ENCODE data around the gene KCNJ14.

KCNJ14 gene

DNA sequence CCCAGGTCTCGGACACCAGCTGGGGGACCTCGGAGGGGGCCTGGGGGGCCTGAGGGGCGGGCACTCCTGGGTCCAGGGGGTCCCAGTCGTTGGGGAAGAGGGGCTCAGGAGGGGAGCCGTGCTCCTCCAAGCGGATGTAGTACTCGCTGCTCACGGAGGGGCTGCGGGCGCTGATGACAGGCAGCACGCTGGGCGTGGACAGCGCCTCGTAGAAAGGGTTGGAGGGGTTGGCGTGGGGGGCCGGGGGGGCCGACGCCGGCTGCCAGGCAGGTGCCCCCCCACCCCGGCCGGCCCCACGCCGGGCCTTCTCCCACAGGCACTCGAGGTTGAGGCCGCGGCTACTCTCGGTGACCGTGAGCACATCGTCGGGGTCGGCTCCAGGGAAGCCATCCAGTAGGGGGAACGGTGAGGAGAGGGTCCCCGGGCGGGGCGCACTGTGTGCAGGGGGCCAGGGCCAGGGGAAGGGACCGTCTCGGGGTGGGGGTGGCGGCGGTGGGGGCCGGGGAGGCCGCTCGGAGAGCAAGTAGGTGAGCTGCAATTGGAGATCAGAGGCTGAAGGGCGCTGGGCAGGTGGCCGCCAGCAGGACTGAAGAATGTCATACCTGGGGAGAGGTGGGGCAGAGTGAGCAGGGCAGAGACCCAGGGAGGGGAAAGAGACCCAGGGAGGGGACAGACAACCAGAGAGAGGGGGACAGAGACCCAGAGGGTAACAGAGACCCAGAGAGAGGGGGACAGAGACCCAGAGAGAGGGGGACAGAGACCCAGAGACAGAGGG, 44.1 kb downstream of the KCNJ14 start:
- no peak overlapping the region for H3K4me3 ChIP-seq (ENCODE audit: low read depth, low read length)
- DNase-seq (ENCODE audit: low read depth): no peak

DNA sequence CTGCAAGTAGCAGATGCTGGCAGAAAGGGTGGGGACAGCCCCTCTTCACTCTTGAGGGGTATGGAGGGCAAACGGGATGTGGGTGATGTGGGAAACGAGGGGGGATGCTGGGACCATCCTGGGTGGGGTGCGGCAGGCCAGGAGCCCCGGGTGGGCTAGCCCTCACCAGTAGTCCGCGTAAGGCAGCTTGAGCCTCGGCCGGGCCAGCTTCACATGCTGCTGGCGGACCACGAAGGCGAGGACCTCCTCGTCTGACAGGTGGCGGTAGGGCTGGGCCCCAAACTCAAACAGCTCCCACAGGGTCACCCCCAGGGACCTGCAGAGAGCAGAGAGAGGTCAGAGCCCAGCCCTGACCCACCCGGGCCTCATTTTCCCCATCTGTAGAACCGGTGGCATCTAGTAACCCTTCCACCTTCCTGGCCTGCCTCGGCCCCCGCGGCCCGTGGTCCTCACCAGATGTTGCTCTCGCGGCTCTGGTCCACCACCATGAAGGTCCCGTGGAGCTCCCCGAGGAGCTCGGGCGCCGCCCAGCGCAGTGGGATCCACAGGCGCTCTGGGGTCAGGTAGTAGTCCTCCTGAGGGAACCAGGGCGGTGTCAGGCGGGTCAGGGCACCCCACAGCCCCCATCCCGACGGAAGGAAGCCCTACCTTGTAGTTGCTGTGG, 45.6 kb downstream of the KCNJ14 start:
- no peak overlapping the region for H3K4me3 ChIP-seq (ENCODE audit: low read depth, low read length)
- no peak for DNase-seq (ENCODE audit: low read depth)

DNA sequence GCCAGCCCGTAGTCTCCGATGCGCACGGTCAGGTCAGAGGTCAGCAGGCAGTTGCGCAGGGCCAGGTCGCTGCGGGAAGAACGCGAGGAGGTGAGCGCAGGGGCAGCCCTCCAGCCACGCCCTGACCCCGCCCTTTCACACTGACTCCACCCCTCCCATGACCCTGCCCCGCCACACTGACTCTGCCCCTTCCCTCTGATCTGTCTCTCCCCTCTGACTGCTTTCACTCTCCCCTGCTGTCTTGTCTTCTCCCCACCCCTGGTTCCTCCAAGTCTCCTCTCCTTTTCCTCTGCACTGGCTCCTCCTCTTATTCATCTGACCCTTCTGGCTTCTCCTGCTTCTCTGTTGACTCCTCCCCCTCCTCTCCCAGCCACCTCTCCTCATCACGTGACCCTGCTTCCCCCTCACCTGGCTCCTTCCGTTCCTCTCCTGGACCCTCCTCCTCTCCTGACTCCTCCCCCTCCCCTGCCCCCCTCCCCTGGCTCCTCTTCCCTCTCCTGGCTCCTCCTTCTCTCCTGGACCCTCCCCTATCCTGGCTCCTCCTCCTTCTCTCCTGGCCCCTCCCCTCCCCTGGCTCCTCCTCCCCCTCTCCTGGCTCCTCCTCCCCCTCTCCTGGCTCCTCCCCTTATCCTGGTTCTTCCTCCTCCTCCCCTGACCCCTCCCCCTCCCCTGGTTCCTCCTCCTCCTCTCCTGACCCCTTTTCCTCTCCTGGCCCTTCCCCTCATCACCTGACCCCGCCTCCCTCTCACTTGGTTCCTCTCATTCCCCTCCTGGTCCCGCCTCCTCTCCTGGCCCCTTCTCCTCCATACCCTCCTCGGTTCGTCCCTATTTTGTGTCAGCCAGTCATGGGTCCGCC, 46.3 kb downstream of the KCNJ14 start:
- no peak for DNase-seq (ENCODE audit: low read depth)
- no peak overlapping the region for H3K4me3 ChIP-seq (ENCODE audit: low read depth, low read length)

DNA sequence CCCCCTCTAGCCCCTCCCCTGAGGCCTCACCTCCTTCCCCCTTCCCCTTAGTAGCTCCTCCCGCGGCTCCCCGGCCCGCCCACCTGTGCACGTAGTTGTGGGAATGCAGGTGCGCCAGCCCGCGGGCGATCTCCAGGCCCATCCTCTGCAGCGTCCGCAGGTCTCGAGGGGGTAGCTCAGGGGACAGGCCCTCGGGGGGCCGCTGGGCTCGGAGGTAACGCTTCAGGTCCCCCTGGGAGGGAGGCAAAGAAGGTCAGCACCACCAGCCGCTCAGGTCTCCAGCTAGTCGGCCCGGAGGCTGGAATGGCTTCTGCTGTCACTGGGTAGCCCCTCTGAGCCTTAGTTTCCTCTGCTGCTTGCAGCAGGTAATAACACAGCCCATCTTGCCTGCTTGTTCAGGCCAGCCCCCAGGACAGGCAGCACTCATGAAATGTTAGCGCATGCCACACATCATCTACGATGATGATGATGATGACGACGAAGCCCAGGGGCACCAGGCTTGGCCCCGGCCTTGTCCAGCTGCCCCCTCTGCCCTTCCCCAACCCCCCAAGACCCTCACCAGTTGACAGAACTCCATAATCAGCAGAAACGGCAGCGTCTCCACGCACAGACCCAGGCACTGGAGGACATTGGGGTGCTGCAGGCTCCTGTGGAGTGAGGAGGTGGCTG, 47.1 kb downstream of the KCNJ14 start:
- H3K4me3 ChIP-seq (ENCODE audit: low read depth, low read length): no peak overlapping the region

DNA sequence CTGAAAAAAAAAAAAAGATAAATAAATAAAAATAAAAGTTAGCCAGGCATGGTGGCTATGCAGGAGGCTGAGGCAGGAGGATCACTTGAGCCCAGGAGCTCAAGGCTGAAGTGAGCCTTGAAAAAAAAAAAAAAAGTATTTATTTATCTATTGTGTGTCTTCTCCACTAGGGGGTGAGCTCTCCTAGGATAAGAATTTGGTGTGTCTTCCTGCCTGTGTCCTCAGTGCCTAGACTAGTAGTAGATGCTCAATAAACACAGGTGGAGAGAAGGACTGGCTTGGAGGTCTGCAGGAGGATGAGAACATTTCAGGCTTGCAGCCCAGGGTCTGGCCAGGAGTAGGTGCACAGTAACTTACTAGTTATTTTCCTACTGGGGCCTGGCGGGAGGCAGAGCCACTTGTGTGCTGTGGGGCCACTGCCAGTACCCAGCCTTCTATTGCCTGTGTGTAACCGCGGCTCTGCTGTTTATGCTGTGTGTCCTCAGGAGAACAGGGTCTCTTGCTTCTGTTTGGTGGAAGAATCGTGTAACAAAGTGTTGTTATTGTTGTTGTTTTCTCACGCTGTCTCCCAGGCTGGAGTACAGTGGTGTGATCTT, 50.9 kb downstream of the KCNJ14 start:
- no peak for DNase-seq (ENCODE audit: low read depth)
- H3K4me3 ChIP-seq (ENCODE audit: low read depth, low read length): no peak overlapping the region

More for the DNA sequence above, 47.1 kb downstream of the KCNJ14 start:
- no peak for DNase-seq (ENCODE audit: low read depth)

DNA sequence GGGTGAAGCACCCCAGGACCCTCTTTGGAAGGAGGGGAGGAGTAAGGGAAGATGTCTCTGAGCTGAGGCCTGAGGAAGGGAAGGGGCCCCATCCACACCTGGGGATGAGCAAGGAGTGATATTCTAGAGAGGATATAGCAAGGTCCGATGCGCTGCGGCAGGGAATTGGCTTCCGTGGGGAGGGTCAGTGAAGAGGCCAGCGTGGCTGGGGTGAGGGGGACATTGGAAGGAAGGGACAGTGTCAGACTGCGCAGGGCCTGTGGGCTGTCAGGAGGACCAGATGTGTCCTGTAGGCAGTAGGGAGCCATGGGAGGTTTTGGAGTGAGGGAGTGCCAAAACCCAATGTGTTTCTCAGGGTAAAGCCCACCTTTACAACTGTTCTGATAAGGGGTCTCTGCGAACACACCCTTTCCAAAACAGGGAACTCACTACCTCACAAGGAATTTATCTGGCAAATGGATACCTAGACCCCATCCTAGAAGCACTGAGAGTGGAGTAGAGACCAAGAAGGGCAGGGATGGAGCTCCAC, 52.6 kb downstream of the KCNJ14 start:
- DNase-seq (ENCODE audit: low read depth): no peak
- no peak overlapping the region for H3K4me3 ChIP-seq (ENCODE audit: low read depth, low read length)

DNA sequence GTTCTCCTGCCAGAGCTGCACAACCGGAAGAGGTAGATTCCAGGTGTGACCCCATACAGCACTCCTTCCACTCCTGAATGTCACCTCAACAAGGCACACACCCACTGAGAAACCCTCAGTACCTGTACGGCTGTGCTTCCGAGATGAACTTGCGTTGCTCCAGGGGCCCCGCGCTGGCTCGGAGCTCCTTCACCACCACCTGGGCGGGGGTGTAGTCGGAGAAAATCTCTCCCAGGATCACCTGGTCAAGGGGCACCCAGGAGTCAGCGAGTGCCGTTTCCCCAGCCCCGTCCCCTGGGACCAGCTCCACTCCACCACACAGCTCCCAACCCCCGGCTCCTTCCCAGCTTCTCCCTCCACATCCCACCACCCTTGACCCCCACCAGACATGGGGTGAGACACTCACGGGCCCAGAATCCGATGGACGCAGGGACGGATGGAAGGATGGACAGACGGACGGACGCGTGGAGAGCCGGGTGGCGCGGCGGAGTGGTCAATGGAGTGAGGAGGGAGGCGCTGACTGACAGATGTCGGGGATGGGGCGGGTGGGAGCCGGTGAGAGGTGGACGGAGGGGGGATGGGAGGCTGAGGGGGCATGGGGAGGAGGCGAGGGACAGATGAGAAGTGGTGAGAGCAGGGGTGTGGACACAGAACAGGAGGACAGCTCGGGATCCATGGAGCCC, 53.5 kb downstream of the KCNJ14 start:
- DNase-seq (ENCODE audit: low read depth): no peak
- no peak overlapping the region for H3K4me3 ChIP-seq (ENCODE audit: low read depth, low read length)

DNA sequence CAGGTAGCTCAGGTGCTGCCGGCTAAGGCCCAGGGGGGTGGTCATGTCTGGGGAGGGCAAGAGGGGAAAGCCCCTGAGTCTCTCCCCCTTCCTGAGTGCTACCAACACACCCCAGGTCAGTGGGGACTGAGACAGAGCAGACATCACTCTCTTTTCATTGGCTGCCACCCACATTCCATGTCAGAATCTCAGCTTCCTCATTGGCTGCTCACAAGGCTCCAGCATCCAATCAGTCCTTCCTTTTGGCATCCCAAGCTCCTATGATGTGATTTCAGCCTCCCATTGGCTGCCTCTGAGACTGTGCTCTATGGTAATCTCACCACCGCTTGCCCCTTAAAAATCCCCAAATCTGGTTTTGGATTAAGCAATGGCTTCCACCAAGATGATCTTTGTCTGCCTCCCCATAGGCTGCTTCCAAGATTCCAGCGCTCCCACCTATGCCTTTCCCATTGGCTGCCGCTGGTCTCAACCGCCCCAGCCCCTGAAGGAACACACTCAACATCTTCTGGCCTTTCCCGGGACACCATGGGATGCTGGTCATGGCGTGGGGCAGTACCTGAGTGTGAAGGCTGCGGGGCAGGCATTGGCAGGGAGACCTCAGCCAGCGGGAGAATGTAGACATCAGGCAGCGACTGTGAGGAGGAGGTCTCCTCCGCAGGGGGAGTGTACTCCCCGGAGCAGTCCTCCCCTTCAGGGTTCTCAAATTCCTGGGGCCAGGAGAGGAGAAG, 54.3 kb downstream of the KCNJ14 start:
- no peak for DNase-seq (ENCODE audit: low read depth)
- H3K4me3 ChIP-seq (ENCODE audit: low read depth, low read length): no peak overlapping the region

DNA sequence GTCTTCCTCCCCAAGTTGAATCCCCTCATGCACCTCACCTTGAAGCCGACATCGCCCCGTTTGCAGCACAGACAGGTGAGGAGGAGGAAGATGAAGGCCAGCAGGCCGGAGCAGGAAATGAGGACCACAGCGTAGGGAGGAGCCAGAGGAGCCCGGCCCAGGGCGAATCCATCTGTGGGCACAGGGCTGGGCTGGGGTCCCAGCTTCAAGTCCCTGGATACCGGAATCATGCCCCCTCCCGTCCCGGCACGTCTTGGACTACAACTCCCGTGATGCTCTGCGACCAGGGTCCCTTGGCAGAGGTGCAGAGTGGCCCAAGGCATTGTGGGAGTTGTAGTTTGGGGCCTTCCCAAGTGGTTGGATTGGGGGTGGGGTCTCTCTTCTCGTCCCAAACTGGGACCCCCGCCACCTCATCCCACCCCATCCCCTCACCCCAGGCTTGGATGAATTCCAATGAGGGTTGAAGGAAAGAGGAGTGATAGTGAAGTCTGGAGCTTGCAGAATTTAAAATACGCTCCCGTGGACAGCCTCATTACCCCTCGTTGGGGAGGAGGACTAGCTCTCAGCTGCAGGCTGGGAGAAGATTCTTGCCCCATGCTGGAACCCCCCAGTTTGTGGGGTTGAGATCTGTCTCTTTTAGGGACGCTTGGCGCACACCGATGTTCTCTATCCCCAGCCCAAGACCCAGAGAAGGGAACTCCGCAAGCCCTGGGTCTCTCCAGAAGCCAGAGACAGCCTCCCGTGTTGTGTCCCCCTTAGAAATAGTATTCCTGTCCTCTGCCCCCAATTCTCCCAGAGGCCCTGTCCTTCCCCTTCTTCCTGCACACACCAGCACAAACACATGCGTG, 55.3 kb downstream of the KCNJ14 start:
- DNase-seq (ENCODE audit: low read depth): no peak
- H3K4me3 ChIP-seq (ENCODE audit: low read depth, low read length): peak overlapping the region; percentile 36

DNA sequence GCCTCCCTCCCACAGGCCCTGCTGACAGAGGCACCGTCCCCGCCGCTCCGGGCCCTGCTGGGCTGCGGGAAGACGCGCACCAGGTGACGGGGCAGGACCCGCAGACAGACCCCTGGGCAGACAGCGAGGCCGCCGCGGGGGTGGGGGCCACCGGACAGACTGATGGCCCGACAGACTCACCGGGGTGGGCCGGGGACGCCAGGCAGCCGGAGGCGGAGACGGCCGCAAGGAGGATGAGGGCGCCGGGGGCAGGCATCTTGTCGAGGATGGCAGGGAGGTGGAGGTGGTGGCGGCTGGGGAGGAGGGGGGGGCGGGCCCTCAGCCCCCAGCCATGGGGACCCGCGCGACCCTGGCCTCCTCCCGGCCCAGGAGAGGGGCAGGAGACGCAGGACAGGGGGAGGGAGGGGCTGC, 56.0 kb downstream of the KCNJ14 start:
- H3K4me3 ChIP-seq (ENCODE audit: low read depth, low read length): peak overlapping the region; percentile 36
- no peak for DNase-seq (ENCODE audit: low read depth)

DNA sequence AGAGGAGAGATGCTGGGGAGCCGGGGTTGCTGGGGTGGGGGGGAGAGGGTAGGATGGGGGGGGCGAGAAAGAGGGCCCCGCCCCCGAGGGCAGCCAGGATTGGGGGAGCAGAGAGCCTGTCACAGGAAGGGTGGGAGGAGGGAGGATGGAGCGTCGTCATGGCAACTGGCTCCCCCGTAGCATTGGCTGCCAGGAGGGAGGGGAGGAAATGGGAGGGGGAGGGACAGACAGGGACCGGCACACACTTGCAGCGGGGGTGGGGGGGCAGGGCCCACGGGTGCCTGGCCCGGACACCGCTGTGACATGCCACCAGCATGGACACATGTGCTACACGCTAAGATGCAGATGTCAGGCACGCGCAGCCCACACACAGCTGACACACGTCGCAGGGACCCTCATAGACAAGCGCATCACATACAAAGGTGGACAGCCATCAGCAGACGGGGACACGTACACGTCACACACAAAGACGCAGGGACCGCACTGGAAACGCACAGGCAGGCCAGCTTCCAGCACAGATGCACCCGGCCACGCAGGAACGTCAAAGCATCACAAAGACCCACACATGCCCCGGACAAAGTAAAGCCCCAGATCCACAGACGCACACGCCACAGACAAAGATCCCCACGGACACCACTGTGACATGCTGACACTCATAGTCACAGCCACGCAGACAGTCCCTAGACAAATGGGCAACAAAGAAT, 56.6 kb downstream of the KCNJ14 start, which contains the start of gene LMTK3:
Gene LMTK3 (minus strand): TSS at position 36 of the 704 bp plus-strand sequence. CDS start 259 bp downstream, outside the sequence.
- no peak for DNase-seq (ENCODE audit: low read depth)
- H3K4me3 ChIP-seq (ENCODE audit: low read depth, low read length): peak within 1 kb of the TSS; percentile 36

DNA sequence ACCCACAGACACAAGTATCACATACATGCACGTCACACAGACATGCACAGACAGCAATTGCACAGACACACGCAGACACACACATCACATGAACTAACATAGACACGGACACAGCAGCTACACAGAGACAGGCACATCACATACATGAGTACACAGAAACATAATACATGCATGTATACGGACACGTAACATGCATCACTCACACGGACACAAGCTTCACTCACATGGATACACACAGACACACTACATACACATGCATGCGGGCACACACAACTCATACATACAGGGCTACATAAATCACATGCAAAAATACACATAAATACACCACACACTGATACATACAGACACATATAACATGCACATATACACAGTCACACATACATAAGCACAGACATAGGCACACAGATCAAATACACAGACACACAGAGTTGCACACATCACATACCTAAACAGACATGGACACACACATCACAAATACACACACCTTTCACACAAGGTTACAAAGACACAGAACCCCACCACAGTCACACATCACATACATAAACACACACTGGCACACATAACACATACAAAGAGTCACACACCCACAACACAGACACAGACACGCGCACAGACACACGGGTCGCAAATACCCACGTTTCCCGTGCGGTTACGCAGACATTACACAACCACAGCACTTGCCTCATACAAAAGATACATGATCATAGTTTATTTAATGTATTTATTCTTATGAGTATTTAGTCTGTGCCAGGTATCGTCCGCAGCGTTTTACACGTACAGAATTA, 57.3 kb downstream of the KCNJ14 start:
- no peak for DNase-seq (ENCODE audit: low read depth)
- no peak overlapping the region for H3K4me3 ChIP-seq (ENCODE audit: low read depth, low read length)

DNA sequence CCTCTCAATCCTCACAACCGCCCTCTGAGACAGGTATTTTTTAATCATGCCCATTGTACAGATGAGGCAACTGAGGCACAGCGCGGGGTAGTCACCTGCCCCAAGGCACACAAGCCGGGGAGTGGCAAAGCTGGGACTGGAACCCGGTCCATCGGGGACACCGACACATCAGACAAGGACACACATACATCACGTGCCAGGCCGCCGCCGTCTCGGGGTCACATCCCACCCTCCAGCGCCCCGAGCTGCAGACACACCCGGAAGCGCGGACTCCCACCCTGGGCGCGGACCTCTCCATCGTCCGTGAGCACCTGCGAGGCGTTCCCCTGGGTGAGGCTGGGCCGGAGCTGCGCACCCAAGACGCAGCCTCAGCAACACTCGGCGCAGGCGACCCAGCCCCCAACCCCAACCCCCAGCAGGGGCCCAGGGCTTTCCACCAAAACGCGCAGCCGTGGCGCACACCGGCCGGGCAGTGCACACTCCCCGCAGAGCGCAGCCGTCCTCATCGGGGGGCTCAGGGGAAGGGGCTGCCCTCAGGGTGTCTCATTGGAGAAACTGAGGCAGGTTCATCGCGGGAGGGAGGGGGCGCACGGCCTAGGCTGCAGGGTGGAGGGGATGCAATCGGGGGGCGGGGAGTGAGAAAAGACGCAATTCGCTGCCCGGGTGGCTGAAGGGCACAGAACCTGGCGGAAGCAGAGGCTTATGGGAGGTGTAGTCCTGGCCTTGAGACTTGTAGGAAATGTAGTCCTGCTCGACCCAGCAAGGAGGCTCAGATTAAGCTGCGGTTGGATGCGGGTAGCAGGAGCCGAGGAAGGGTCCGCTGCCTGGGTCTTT, 58.1 kb downstream of the KCNJ14 start:
- peak overlapping the region; percentile 60 for H3K4me3 ChIP-seq (ENCODE audit: low read depth, low read length)
- no peak for DNase-seq (ENCODE audit: low read depth)

DNA sequence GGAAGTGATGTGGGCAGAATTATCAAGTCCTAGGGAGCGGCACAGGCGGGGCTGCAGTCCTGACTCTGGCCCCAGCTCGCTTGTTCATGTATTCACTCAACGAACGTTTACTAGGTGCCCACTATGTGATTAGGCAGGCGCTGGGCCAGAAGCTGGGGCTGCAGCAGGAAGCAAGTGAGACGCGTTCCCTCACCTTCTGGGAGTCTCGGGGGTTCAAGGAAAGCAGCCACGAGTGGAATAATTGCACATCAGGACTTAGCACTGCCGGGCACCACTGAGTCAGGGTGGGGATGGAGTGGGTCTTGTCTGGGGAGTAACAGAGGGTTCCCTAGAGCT, 58.7 kb downstream of the KCNJ14 start:
- DNase-seq (ENCODE audit: low read depth): no peak
- H3K4me3 ChIP-seq (ENCODE audit: low read depth, low read length): no peak overlapping the region

DNA sequence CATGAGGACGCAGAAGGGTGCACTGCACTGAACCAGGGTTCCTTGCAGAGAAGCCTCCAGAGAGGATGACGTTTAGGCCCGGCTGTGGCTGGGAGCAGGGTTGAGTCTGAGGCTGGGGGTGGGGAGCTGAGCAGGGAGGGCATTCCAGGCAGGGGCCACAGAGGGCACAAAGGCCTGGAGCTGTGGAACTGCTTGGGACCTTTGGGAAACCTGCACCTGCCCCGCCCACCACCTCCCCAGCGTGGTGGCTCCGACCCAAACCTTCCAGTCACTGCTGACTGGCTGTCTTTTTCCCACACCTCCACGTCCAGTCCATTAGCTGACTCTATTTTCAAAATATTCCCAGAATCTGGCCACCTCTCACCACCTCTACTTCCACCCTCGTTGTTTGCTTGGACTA, 61.2 kb downstream of the KCNJ14 start:
- no peak for DNase-seq (ENCODE audit: low read depth)
- H3K4me3 ChIP-seq (ENCODE audit: low read depth, low read length): no peak overlapping the region

All from skeletal muscle cell (primary cell).